CD4-positive, alpha-beta T cell (primary cell): ENCODE measurements around the gene SPOCK1. TPM values are rescaled to one million over a fixed set of nuclear protein-coding genes. Genes with fewer than 3 reads are reported as not detected.
"Not testable (repeated sequence)": the region's sequence is repeated elsewhere in the genome, so short reads cannot be mapped to it uniquely, and the experiment has no call there.

ENCODE experiments used
- ATAC-seq: fragments of 200-7000 bp; cut with Tn5 transposase; one replicate; pipeline ENCODE4 v1.10.0; 2022; ENCODE audit warnings: mild to moderate bottlenecking; ENCODE audit not compliant: poor library complexity
- CTCF ChIA-PET: fragments of 350-600 bp; sonication (Branson Sonifier 250); formaldehyde crosslinking; loops from one replicate; lab custom pipeline; 2021; ENCODE audit warnings: antibody characterized with exemption, inconsistent platforms; lab: Charles Lee
- POLR2A ChIA-PET: fragments of 350-600 bp; sonication (Branson Sonifier 250); formaldehyde crosslinking; loops from one replicate; lab custom pipeline; 2021; ENCODE audit warnings: antibody characterized with exemption, inconsistent platforms; lab: Charles Lee
- DNase-seq, 14 experiments: peaks; one replicate each; pipeline ENCODE4 v3.0.0-alpha.2; 2013 to 2020; ENCODE audit warnings: mixed read lengths in 2 of 14
- H3K27ac ChIP-seq, 2 donors: one replicate each; pipeline versions ENCODE4 v1.5.1 to v1.7.0; 2013; ENCODE audit warnings: low read length in 2 of 2, low read depth in 1 of 2, mild to moderate bottlenecking in 1 of 2
- H3K27me3 ChIP-seq, 2 experiments: 1 replicate in 1 of 2; 2 replicates in 1 of 2; pipeline versions ENCODE4 v1.6.1 to v1.7.0; 2013; ENCODE audit warnings: low read length in 2 of 2, control low read depth in 1 of 2, mild to moderate bottlenecking in 1 of 2, moderate library complexity in 1 of 2; ENCODE audit not compliant: insufficient read depth in 2 of 2, control insufficient read depth in 1 of 2
- H3K36me3 ChIP-seq: one replicate; pipeline ENCODE4 v1.6.1; 2013; ENCODE audit warnings: low read length, control low read depth; ENCODE audit not compliant: insufficient read depth
- H3K4me1 ChIP-seq: one replicate; pipeline ENCODE4 v1.6.1; 2013; ENCODE audit warnings: low read length, control low read depth; ENCODE audit not compliant: insufficient read depth
- H3K4me3 ChIP-seq: one replicate; pipeline ENCODE4 v1.5.1; 2013; ENCODE audit warnings: mild to moderate bottlenecking, low read length, moderate library complexity
- H3K9me3 ChIP-seq, 2 experiments: 1 replicate in 1 of 2; 2 replicates in 1 of 2; pipeline versions ENCODE4 v1.6.1 to v1.7.0; 2013; ENCODE audit warnings: low read length in 2 of 2, mild to moderate bottlenecking in 2 of 2, control low read depth in 1 of 2, moderate library complexity in 1 of 2; ENCODE audit not compliant: control insufficient read depth in 1 of 2, insufficient read depth in 1 of 2
- H3K27ac Mint-ChIP-seq: one replicate; pipeline ENCODE4 v1.8.0; 2020; ENCODE audit warnings: mixed read lengths
- H3K27me3 Mint-ChIP-seq: one replicate; pipeline ENCODE4 v1.8.0; 2021; ENCODE audit warnings: mixed read lengths
- H3K36me3 Mint-ChIP-seq: one replicate; pipeline ENCODE4 v1.8.0; 2021; ENCODE audit warnings: low read depth, mixed read lengths
- H3K4me1 Mint-ChIP-seq: one replicate; pipeline ENCODE4 v1.8.0; 2021; ENCODE audit warnings: low read depth, mixed read lengths
- H3K4me3 Mint-ChIP-seq: one replicate; pipeline ENCODE4 v1.8.0; 2020; ENCODE audit warnings: mild to moderate bottlenecking, mixed read lengths
- H3K9me3 Mint-ChIP-seq: one replicate; pipeline ENCODE4 v1.8.0; 2020; ENCODE audit warnings: mixed read lengths
- intact Hi-C, 2 experiments: fragments of 100-400 bp; cut with DNase I in 1 of 2; cut with micrococcal nuclease in 1 of 2; formaldehyde crosslinking; loops; one replicate each; pipeline versions ENCODE4 v1.15.1 to v1.9.0; 2023 to 2025; cut with DNase I, micrococcal nuclease
- total RNA-seq, 174 experiments: library from RNA in 2 of 174; stranded (reverse) in 2 of 174; gene quantifications; one replicate each; pipeline ENCODE4 v1.2.3 and lab custom pipeline; 2021 to 2026
- TF ChIP-seq, protein P1 (sequence below): fragments of 200-600 bp; IDR thresholded peaks from one replicate; pipeline ENCODE4 v1.8.0; 2022; ENCODE audit warnings: antibody characterized with exemption, mild to moderate bottlenecking

Gene SPOCK1
- total RNA-seq, 2 experiments from 2014 or later: not detected

GRCh38 chr5:137260820-137261695, 238.1 kb downstream of the SPOCK1 start:
- H3K9me3 Mint-ChIP-seq: peaks cover 5% of the 10 kb centered on the region
- no peak for ATAC-seq
- TF ChIP-seq, protein P1, sequence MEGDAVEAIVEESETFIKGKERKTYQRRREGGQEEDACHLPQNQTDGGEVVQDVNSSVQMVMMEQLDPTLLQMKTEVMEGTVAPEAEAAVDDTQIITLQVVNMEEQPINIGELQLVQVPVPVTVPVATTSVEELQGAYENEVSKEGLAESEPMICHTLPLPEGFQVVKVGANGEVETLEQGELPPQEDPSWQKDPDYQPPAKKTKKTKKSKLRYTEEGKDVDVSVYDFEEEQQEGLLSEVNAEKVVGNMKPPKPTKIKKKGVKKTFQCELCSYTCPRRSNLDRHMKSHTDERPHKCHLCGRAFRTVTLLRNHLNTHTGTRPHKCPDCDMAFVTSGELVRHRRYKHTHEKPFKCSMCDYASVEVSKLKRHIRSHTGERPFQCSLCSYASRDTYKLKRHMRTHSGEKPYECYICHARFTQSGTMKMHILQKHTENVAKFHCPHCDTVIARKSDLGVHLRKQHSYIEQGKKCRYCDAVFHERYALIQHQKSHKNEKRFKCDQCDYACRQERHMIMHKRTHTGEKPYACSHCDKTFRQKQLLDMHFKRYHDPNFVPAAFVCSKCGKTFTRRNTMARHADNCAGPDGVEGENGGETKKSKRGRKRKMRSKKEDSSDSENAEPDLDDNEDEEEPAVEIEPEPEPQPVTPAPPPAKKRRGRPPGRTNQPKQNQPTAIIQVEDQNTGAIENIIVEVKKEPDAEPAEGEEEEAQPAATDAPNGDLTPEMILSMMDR: no peak
- intact Hi-C loops: no loop called here
- no peak for DNase-seq
- no peaks in the 10 kb centered on the region for H3K4me1 Mint-ChIP-seq
- POLR2A ChIA-PET: no interaction called here
- H3K27me3 Mint-ChIP-seq: peaks cover 14% of the 10 kb centered on the region
- no peaks in the 10 kb centered on the region for H3K36me3 Mint-ChIP-seq
- CTCF ChIA-PET: no interaction called here
- H3K4me3 Mint-ChIP-seq: no peak overlapping the region
- Histone ChIP-seq H3K36me3 (no peaks in the 10 kb centered on the region), H3K4me1 (no peaks in the 10 kb centered on the region), H3K27ac (no peak overlapping the region), H3K4me3 (no peak overlapping the region), H3K27me3 (no peaks in the 10 kb centered on the region), H3K9me3 (no peaks in the 10 kb centered on the region)
- no peak overlapping the region for H3K27ac Mint-ChIP-seq

DNA sequence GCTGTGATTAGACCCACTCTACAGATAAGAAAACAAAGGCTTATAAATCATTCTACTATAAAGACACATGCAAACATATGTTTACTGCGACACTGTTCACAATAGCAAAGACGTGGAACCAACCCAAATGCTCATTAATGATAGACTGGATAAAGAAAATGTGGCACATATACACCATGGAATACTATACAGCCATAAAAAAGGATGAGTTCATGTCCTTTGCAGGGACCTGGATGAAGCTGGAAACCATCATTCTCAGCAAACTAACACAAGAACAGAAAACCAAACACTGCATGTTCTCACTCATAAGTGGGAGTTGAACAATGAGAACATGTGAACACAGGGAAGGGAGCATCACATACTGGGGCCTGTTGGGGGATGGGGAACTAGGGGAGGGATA, 240.0 kb downstream of the SPOCK1 start:
- H3K4me3 Mint-ChIP-seq, H3K4me3 ChIP-seq, H3K9me3 ChIP-seq, H3K36me3 Mint-ChIP-seq, H3K27me3 Mint-ChIP-seq, H3K4me1 Mint-ChIP-seq, CTCF ChIA-PET, H3K36me3 ChIP-seq, H3K9me3 Mint-ChIP-seq, ATAC-seq, intact Hi-C loops, POLR2A ChIA-PET, H3K27me3 ChIP-seq, H3K27ac Mint-ChIP-seq, H3K27ac ChIP-seq, H3K4me1 ChIP-seq, DNase-seq: not testable (repeated sequence)

DNA sequence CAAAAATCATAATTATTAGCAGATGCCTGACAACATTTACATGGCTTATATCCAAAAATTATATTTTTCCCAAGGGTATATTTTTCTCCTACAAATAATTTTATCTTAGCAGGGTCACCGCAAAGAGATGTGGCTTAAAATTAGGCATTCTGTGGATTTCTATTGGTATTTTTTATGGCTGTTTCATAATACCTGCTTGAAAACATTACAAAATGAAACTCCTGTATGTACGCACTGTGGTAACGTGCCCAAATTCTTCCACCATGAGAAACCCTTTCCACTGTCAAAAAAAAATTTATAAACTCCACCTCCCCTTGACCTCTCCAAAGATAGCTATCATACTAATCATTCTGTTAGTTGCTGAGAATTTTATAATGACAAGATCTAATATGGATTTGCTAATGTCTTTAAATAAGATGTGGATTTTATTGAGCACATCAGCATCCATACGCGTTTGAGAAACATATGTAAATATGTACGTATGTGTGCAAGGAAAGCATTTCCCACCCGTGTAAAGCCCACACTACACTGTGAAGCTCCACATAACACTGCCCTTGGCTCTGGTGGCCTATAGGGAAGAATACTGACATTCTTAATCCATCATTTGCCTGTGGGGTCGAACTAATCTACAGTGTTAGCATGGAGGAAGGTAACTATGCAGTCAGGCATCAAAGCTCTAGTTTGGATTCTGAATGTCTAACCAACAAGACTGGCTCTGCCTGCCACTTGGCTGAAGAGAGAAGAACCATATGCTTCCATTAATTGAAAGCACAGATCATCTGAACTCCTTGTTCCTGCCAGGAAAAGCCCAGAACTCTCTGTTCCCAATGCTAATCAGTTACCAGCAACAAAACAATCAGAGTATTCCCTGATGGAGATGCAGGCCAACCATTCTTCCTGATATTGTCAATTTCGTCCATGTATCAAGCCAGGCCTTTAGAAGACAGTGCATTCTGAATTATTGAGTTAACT, 244.7 kb downstream of the SPOCK1 start:
- no peaks in the 10 kb centered on the region for H3K4me1 ChIP-seq
- H3K27me3 Mint-ChIP-seq: peaks cover 25% of the 10 kb centered on the region
- ATAC-seq: no peak
- no peak overlapping the region for H3K27ac Mint-ChIP-seq
- peaks cover 5% of the 10 kb centered on the region for H3K9me3 Mint-ChIP-seq
- ChIA-PET CTCF (no interaction called here), POLR2A (no interaction called here)
- no peaks in the 10 kb centered on the region for H3K36me3 ChIP-seq
- no peaks in the 10 kb centered on the region for H3K27me3 ChIP-seq
- no peaks in the 10 kb centered on the region for H3K9me3 ChIP-seq
- DNase-seq: no peak
- intact Hi-C loops: no loop called here
- no peaks in the 10 kb centered on the region for H3K4me1 Mint-ChIP-seq
- TF ChIP-seq, protein P1: no peak
- H3K36me3 Mint-ChIP-seq: no peaks in the 10 kb centered on the region
- no peak overlapping the region for H3K4me3 Mint-ChIP-seq
- no peak overlapping the region for H3K4me3 ChIP-seq
- no peak overlapping the region for H3K27ac ChIP-seq
